Stimulated activated CD4-positive, alpha-beta T cell treated with anti-CD3 and anti-CD28 coated beads, Interleukin-2, amount 100 ng/mL, for 24 hours (primary cell): ENCODE data around the gene PGAP2.

ENCODE experiments used
- DNase-seq, 2 donors: peaks; one replicate each; pipeline ENCODE4 v3.0.0-alpha.2; 2020

PGAP2 gene

DNA sequence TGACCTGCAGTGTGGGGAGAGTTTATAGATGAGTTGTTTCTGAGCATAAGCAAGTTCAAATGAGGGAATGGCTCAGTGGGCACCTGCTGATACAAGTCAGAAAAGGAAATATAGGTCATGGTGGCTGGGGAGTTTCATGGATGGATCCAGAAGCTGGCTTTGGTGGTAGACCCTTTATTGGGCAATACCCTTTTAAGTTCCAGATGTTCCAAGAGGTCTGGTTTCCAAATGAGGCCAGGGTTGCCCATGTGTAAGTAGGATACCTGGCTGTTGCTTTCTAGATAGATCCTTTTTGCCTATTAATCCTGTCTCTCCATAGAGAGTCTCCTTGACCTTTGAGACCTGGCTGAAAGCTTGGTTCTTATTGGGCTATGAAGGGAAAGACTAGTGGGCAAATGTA, 49.3 kb downstream of the PGAP2 start:
- no peak for DNase-seq

DNA sequence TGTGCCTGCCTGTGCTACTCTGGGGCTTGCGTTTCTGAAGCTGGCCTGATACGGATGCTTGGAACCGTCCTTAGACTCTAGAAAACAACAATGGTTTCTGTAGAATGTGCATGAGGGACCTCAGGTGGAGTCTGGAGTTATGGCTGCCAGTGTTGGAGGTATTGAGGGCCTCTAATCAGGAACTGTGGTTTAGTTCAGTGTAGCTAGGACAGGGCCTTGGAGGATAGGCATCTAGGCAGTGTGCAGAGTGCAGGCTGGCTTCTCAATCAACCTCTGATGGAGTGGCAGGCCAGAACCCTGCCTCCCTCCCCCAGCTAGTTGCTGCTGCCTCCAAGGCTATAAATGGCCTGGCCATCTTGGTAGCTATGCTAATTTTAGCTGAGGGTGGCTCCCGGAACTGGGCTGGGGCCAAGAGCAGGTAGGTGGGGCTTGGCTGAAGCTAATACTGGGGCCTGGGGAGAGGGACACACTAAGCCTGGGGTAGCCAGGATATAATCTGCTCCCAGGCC, 51.1 kb downstream of the PGAP2 start:
- DNase-seq, result no peak

DNA sequence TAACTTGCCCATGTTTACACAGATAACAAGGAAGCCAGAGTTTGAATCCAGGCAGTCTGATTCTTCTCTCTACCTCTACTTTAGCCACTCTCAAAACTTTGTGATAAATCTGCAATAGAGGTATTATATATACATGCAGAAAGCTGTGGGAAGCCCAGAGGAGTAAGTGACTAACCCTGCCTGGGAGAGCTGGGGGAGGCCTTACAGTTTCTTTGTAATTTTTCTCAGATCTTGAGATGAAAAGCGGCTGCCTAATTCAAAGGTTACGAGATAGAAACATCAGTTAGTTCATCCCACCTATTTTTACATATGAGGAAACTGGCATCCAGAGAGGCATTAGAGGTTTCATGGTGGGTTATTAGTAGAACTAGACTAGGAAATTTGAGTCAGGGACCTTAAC, 52.0 kb downstream of the PGAP2 start:
- peak; percentile 41 to 57 for DNase-seq

DNA sequence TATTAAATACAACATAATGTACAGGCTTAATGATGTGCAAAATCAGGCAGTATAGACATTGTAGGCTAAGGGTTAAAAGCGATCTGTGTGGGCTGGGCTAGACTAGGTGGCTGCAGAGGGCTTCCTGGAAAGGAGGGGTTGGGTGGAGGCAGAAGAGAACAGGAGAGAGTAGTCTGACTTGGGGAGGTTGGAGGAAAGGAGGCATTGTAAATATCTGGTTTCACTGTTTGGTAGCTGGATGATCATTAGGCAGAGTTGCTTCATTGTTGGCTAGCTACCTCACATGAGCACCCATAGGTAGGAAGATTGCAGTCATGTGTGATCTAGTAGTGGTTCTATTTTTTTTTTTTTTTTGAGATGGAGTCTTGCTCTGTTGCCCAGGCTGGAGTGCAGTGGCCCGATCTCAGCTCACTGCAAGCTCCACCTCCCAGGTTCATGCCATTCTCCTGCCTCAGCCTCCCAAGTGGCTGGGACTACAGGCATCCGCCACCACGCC, 52.6 kb downstream of the PGAP2 start:
- DNase-seq, result peak in 1 of 2 donors; percentile 47

DNA sequence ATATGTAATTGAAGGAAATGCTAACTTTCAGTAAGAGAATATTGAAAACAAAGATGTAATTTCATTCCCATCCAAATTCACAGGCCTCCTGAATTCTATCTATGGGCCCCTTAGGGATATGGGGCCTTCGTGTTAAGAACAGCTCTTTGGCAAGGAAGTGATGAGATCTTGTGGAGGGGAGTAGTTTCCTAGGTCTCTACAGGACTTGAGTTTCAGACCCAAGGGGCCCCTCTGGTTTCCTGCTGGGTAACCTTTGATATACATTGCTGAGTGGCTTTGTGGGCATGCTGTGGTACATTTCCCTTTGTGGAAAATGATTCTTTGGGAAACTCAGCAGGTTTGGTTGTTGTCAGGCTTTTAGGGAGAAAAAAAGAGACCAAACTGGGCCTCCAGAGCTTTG, 53.3 kb downstream of the PGAP2 start:
- no peak for DNase-seq

DNA sequence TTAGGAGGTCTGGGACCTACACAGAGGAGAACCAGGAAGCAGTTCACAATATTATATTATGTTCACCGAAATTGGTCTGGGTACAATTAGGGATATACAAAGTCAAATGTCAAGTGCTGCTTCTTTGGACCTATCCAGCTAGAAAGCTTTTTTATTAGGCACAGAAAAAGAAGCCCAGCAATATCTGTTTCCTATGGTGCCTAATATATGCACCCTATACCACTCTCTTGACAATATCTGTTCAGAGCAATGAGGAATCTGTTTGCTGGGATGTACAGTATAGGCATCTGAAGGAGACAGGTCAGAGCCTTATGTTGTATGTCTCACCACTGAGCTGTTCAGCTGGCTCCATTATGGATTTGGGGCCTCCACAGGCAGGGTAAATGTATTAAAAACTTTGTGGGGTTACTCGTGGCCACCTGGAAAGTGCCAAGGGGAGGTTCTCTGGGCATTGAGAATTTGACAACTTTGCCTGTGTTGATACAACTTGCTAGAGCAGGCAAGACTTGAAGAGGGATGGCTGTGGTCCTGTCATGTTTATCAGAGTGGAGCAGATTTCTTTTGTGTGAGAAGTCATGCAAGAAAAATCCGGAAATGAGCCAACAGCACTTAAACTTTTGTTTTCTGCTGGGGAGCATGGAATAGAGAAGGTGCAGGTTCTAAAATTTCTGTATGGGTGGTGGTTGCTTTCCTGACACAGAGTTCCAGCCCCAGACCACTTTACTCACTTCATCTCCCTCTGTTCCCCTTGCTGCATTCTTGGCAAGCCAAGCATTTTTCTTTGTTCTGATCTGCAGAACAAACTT, 57.2 kb downstream of the PGAP2 start:
- DNase-seq, result no peak

DNA sequence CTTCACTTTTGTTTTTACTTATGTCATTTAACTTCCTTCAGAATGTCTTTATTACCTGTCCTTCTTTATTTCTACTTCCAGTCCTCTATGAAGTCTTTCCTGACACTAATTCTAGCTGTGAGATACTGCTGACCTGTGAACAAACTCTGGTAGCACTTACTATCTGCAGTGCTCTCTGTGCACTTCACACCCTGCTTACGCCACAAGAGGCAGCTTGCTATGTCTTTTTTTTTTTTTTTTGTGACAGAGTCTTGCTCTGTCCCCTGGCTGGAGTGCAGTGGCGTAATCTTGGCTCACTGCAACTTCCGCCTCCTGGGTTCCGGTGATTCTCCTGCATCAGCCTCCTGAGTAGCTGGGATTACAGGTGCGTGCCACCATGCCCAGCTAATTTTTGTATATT, 57.8 kb downstream of the PGAP2 start:
- DNase-seq, result no peak

DNA sequence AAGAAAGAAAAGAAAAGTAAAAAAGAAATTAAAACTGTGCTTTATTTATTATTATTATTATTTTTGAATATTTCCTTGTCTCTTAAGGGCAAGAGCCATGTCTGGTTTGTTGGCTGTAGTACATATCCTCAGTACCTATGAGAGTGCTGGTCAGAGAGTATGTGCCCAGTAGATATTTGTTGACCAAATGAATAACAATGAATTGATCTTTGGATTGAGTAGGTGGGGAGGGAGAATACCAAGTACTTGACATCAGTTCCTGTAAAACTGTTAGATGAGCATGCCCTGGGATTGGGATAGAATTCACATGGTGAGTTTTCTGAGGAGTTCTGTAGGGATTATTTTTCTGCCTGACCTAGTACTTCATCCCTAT, 58.5 kb downstream of the PGAP2 start:
- no peak for DNase-seq

DNA sequence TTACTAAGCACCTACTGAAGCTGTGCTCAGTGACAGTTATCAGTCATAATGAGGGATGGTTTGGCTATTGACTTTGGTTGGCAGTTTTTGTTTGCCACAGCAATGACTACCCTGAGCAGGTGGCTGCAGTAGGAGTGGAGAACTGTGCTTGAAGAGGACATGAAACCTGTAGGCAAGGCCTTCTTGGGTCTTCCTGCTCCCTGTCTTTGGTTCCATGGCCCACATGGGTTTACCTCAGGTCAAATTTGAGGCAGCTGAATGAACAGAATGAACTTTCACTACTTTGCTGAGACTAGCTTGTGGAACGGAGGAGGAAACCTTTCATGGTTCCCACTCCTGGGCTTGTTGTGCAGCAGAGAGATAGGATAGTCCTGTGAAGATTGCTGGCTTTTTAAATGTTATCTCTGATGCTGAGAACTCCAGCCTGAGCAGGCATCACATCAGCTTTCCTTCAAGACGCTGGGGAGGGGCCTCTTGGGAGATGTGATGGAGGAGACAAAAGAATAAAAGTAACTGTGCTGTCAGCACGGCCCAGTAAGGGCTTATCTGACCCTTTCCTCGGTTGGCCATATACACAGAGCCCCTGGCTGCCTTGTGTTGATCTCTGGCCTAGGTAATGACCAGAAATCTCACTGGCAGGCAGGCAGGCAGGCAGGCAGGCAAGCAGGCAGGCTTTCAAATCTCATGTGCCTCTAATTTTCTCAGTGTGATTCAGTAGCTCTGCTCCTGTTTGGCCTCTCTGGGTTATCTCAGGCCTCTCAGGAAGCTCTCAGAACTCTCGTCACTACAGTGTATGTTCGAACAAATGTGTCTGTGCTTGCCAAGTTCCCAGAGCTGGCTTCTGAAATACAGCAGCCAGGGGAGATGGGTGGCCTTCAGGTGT, 59.1 kb downstream of the PGAP2 start:
- no peak for DNase-seq

DNA sequence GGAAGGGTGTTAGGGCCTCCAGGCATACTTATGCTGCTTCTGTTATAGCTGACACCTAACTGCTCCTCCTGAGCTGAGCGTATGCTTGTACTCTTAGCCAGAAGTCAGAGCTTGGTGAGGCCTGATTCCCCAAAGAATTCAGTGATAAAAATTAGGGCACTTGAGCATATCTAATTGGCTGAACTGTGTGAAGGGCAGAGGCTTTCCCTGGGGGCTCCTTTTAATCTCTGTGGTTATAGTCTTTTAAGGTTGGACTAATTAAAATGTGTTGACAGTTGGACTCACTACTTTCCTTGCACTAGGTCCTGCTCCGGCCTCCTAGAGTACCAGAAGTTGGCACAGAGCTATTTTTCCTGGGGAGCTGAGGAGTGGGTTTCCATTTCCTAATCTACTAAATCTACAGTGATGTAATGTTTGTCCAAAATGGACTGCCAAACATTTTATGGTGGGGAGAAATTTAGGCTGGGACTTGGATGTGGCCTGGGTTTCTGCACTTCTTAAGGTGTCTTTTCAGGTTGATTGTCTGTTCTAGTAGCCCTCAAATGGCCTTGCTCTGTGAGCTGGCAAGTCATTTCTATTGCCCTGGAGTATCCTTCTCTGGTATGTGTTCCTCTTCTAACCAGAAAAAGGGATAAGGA, 65.5 kb downstream of the PGAP2 start:
- no peak for DNase-seq
